Activated CD8-positive, alpha-beta T cell treated with anti-CD3 and anti-CD28 coated beads, Interleukin-2, amount 10 ng/mL, durations not matched to agents 7 days and 5 days (primary cell): ENCODE results near the gene GPSM1. TPM values are rescaled to one million over a fixed set of nuclear protein-coding genes. Genes with fewer than 3 reads are reported as not detected.
"Not testable (repeated sequence)": the region's sequence is repeated elsewhere in the genome, so short reads cannot be mapped to it uniquely, and the experiment has no call there.

Source experiments
- ATAC-seq: fragments of 150-1000 bp; cut with Tn5 transposase; one replicate; pipeline ENCODE4 v1.10.0; 2021; ENCODE audit warnings: moderate library complexity
- CTCF ChIA-PET: fragments of 350-600 bp; sonication (Branson Sonifier 250); formaldehyde crosslinking; loops from one replicate; lab custom pipeline; 2021; ENCODE audit warnings: antibody characterized with exemption; lab: Charles Lee
- POLR2A ChIA-PET: fragments of 350-600 bp; sonication (Branson Sonifier 250); formaldehyde crosslinking; loops from one replicate; lab custom pipeline; 2021; ENCODE audit warnings: antibody characterized with exemption; lab: Charles Lee
- DNase-seq: peaks from one replicate; pipeline ENCODE4 v3.0.0-alpha.2; 2020
- H3K27ac Mint-ChIP-seq: one replicate; pipeline ENCODE4 v1.8.0; 2021; ENCODE audit warnings: mild to moderate bottlenecking, mixed read lengths
- H3K27me3 Mint-ChIP-seq: one replicate; pipeline ENCODE4 v1.8.0; 2021; ENCODE audit warnings: low read depth, mixed read lengths
- H3K36me3 Mint-ChIP-seq: one replicate; pipeline ENCODE4 v1.8.0; 2021; ENCODE audit warnings: low read depth, mixed read lengths
- H3K4me1 Mint-ChIP-seq: one replicate; pipeline ENCODE4 v1.8.0; 2021; ENCODE audit warnings: low read depth, mixed read lengths
- H3K4me3 Mint-ChIP-seq: one replicate; pipeline ENCODE4 v1.8.0; 2021; ENCODE audit warnings: mild to moderate bottlenecking, mixed read lengths
- H3K9me3 Mint-ChIP-seq: one replicate; pipeline ENCODE4 v1.8.0; 2022; ENCODE audit warnings: mixed read lengths; ENCODE audit not compliant: insufficient read depth
- total RNA-seq, 2 experiments: library from RNA; stranded (reverse); gene quantifications; one replicate each; pipeline ENCODE4 v1.2.3, GENCODE V29; 2021

Gene GPSM1
- total RNA-seq, 2 experiments from 2014 or later: 1.8 to 2.3 TPM

- no peak for ATAC-seq
- peaks cover 11% of the 10 kb centered on the region for H3K36me3 Mint-ChIP-seq
- no peak overlapping the region for H3K27ac Mint-ChIP-seq
- ChIA-PET POLR2A (no interaction called here), CTCF (no interaction called here)
- peaks cover 7% of the 10 kb centered on the region for H3K27me3 Mint-ChIP-seq
- no peak overlapping the region for H3K4me3 Mint-ChIP-seq
- H3K4me1 Mint-ChIP-seq: peaks cover 6% of the 10 kb centered on the region
- H3K9me3 Mint-ChIP-seq: peaks cover 19% of the 10 kb centered on the region
- no peak for DNase-seq
These were observed 9.6 kb upstream of the GPSM1 start for GRCh38 chr9:136317695-136318094.

GRCh38 chr9:136318111-136318775, 9.1 kb upstream of the GPSM1 start:
- Mint-ChIP-seq H3K9me3 (peaks cover 19% of the 10 kb centered on the region), H3K36me3 (peaks cover 11% of the 10 kb centered on the region), H3K27ac (no peak overlapping the region), H3K4me1 (peaks cover 6% of the 10 kb centered on the region), H3K4me3 (no peak overlapping the region), H3K27me3 (peaks cover 7% of the 10 kb centered on the region)
- DNase-seq (no peak), ATAC-seq (no peak)
- CTCF ChIA-PET: no interaction called here
- POLR2A ChIA-PET: no interaction called here

- peaks cover 19% of the 10 kb centered on the region for H3K9me3 Mint-ChIP-seq
- POLR2A ChIA-PET: no interaction called here
- peaks cover 7% of the 10 kb centered on the region for H3K27me3 Mint-ChIP-seq
- no peak overlapping the region for H3K27ac Mint-ChIP-seq
- DNase-seq: no peak
- CTCF ChIA-PET: no interaction called here
- peaks cover 6% of the 10 kb centered on the region for H3K4me1 Mint-ChIP-seq
- peaks cover 11% of the 10 kb centered on the region for H3K36me3 Mint-ChIP-seq
- H3K4me3 Mint-ChIP-seq: no peak overlapping the region
- no peak for ATAC-seq
These were observed 8.5 kb upstream of the GPSM1 start for GRCh38 chr9:136318776-136319241.

- H3K36me3 Mint-ChIP-seq: peaks cover 11% of the 10 kb centered on the region
- H3K4me1 Mint-ChIP-seq, DNase-seq, H3K27me3 Mint-ChIP-seq, H3K4me3 Mint-ChIP-seq, CTCF ChIA-PET, ATAC-seq, H3K27ac Mint-ChIP-seq, POLR2A ChIA-PET: not testable (repeated sequence)
- H3K9me3 Mint-ChIP-seq: peaks cover 19% of the 10 kb centered on the region
These were observed 8.1 kb upstream of the GPSM1 start for GRCh38 chr9:136319244-136319643.

GRCh38 chr9:136319955-136320354, 7.4 kb upstream of the GPSM1 start:
- H3K36me3 Mint-ChIP-seq, ATAC-seq, H3K4me3 Mint-ChIP-seq, H3K27me3 Mint-ChIP-seq, H3K4me1 Mint-ChIP-seq, CTCF ChIA-PET, POLR2A ChIA-PET, DNase-seq, H3K27ac Mint-ChIP-seq: not testable (repeated sequence)
- peaks cover 14% of the 10 kb centered on the region for H3K9me3 Mint-ChIP-seq

GRCh38 chr9:136320972-136321371, 6.4 kb upstream of the GPSM1 start:
- DNase-seq, H3K4me3 Mint-ChIP-seq, H3K36me3 Mint-ChIP-seq, H3K9me3 Mint-ChIP-seq, ATAC-seq, H3K4me1 Mint-ChIP-seq, H3K27me3 Mint-ChIP-seq, CTCF ChIA-PET, H3K27ac Mint-ChIP-seq, POLR2A ChIA-PET: not testable (repeated sequence)

GRCh38 chr9:136321561-136321960, 5.8 kb upstream of the GPSM1 start:
- no peaks in the 10 kb centered on the region for H3K36me3 Mint-ChIP-seq
- no peak overlapping the region for H3K4me3 Mint-ChIP-seq
- H3K9me3 Mint-ChIP-seq: no peaks in the 10 kb centered on the region
- ChIA-PET POLR2A (no interaction called here), CTCF (no interaction called here)
- no peak for ATAC-seq
- H3K27ac Mint-ChIP-seq: no peak overlapping the region
- DNase-seq: no peak
- no peaks in the 10 kb centered on the region for H3K4me1 Mint-ChIP-seq
- peaks cover 7% of the 10 kb centered on the region for H3K27me3 Mint-ChIP-seq

GRCh38 chr9:136322756-136323330, 4.5 kb upstream of the GPSM1 start:
- ATAC-seq (no peak), DNase-seq (no peak)
- Mint-ChIP-seq H3K36me3 (no peaks in the 10 kb centered on the region), H3K27me3 (peaks cover 10% of the 10 kb centered on the region), H3K4me3 (no peak overlapping the region), H3K4me1 (no peaks in the 10 kb centered on the region), H3K9me3 (no peaks in the 10 kb centered on the region), H3K27ac (no peak overlapping the region)
- CTCF ChIA-PET: interaction anchor here (1.4 to 1.5 kb wide), 2 partner anchors 10 to 40 kb away, joined by 3 to 7 read pairs; no protein-coding TSS in a partner anchor
- POLR2A ChIA-PET: no interaction called here

GRCh38 chr9:136323371-136323789, 4.0 kb upstream of the GPSM1 start:
- Mint-ChIP-seq H3K36me3 (no peaks in the 10 kb centered on the region), H3K4me1 (no peaks in the 10 kb centered on the region), H3K27me3 (peaks cover 10% of the 10 kb centered on the region), H3K27ac (no peak overlapping the region), H3K9me3 (no peaks in the 10 kb centered on the region), H3K4me3 (no peak overlapping the region)
- CTCF ChIA-PET: interaction anchor here (1.4 to 1.5 kb wide), 2 partner anchors 10 to 39 kb away, joined by 3 to 7 read pairs; no protein-coding TSS in a partner anchor
- ATAC-seq (no peak), DNase-seq (no peak)
- POLR2A ChIA-PET: interaction anchor here (0.9 kb wide), 1 partner anchor 39 kb away, joined by 3 read pairs; no protein-coding TSS in a partner anchor

GRCh38 chr9:136324501-136325300, 2.6 kb upstream of the GPSM1 start:
- POLR2A ChIA-PET: interaction anchor here (0.6 kb wide), 1 partner anchor 859 kb away, joined by 3 read pairs; no protein-coding TSS in a partner anchor
- Mint-ChIP-seq H3K27me3 (peaks cover 10% of the 10 kb centered on the region), H3K4me3 (no peak overlapping the region), H3K27ac (no peak overlapping the region), H3K36me3 (no peaks in the 10 kb centered on the region), H3K4me1 (no peaks in the 10 kb centered on the region), H3K9me3 (no peaks in the 10 kb centered on the region)
- ATAC-seq (no peak), DNase-seq (no peak)
- CTCF ChIA-PET: no interaction called here

- H3K36me3 Mint-ChIP-seq: no peaks in the 10 kb centered on the region
- no peak for DNase-seq
- POLR2A ChIA-PET: no interaction called here
- no peak for ATAC-seq
- no peak overlapping the region for H3K27ac Mint-ChIP-seq
- CTCF ChIA-PET: interaction anchor here (0.9 kb wide), 1 partner anchor 13 kb away, joined by 3 read pairs; no protein-coding TSS in a partner anchor
- H3K4me3 Mint-ChIP-seq: no peak overlapping the region
- no peaks in the 10 kb centered on the region for H3K4me1 Mint-ChIP-seq
- H3K27me3 Mint-ChIP-seq: peaks cover 9% of the 10 kb centered on the region
- no peaks in the 10 kb centered on the region for H3K9me3 Mint-ChIP-seq
These were observed 2.0 kb upstream of the GPSM1 start for GRCh38 chr9:136325358-136325757.
